Measurements from ENCODE around the gene ASXL2.

ASXL2 gene

GRCh38 chr2:25797620-25798488 is 80.4 kb downstream of the ASXL2 start:
- no peak for TF ChIP-seq GATA3 (IDR thresholded peaks at IDR 0.05; ENCODE audit: low read depth, low read length)
- TF ChIP-seq GATA2 (IDR thresholded peaks at IDR 0.05; ENCODE audit: low read depth, low read length): no peak

GRCh38 chr2:25794544-25795276 is 83.6 kb downstream of the ASXL2 start:
- TF ChIP-seq GATA2 (IDR thresholded peaks at IDR 0.05; ENCODE audit: low read depth, low read length) (no peak), GATA3 (IDR thresholded peaks at IDR 0.05; ENCODE audit: low read depth, low read length) (no peak)

- TF ChIP-seq GATA2 (IDR thresholded peaks at IDR 0.05; ENCODE audit: low read depth, low read length): no peak
- TF ChIP-seq GATA3 (IDR thresholded peaks at IDR 0.05; ENCODE audit: low read depth, low read length): no peak
These were observed 88.1 kb downstream of the ASXL2 start for GRCh38 chr2:25790074-25790790.

GRCh38 chr2:25788457-25788856 is 89.8 kb downstream of the ASXL2 start:
- TF ChIP-seq GATA2 (IDR thresholded peaks at IDR 0.05; ENCODE audit: low read depth, low read length): no peak
- no peak for TF ChIP-seq GATA3 (IDR thresholded peaks at IDR 0.05; ENCODE audit: low read depth, low read length)

GRCh38 chr2:25787020-25787419 is 91.3 kb downstream of the ASXL2 start:
- TF ChIP-seq GATA3 (IDR thresholded peaks at IDR 0.05; ENCODE audit: low read depth, low read length) (no peak), GATA2 (IDR thresholded peaks at IDR 0.05; ENCODE audit: low read depth, low read length) (no peak)

DNA sequence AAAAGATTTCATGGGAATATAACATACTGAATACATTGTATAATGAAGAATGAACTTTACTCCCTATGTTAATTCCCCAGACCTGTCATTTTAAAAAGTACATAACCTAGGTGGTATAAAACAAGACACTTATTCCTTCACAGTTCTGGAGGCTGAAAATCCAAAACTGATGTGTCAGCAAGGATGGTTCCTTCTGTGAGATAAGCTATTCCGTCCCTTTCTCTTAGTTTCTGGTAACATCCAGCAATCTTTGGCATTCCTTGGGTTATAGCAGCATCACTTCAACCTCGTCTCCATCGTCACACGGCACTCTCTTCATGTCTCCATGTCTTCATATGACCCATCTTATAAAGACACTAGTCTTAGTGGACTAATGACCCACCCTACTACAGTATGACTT is 93.9 kb downstream of the ASXL2 start:
- TF ChIP-seq GATA3 (IDR thresholded peaks at IDR 0.05; ENCODE audit: low read depth, low read length) (no peak), GATA2 (IDR thresholded peaks at IDR 0.05; ENCODE audit: low read depth, low read length) (no peak)

DNA sequence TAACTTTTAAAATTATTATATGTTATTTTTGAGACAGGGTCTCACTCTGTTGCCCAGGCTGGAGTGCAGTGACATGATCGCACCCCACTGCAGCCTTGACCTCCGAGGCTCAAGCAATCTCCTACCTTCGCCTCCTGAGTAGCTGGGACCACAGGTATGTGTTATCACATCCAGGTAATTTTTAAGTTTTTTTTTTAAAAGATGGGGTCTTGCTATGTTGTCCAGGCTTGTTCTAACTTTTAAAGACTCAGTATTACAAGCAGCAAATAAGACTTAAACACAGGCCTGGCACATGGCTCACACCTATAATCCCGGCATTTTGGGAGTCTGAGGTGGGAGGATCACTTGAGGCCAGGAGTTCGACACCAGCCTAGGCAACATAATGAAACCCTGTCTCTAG is 101.2 kb downstream of the ASXL2 start:
- TF ChIP-seq GATA3 (IDR thresholded peaks at IDR 0.05; ENCODE audit: low read depth, low read length): no peak
- no peak for TF ChIP-seq GATA2 (IDR thresholded peaks at IDR 0.05; ENCODE audit: low read depth, low read length)

GRCh38 chr2:25772078-25772477 is 106.2 kb downstream of the ASXL2 start:
- no peak for TF ChIP-seq GATA2 (IDR thresholded peaks at IDR 0.05; ENCODE audit: low read depth, low read length)
- no peak for TF ChIP-seq GATA3 (IDR thresholded peaks at IDR 0.05; ENCODE audit: low read depth, low read length)

- TF ChIP-seq GATA3 (IDR thresholded peaks at IDR 0.05; ENCODE audit: low read depth, low read length) (no peak), GATA2 (IDR thresholded peaks at IDR 0.05; ENCODE audit: low read depth, low read length) (no peak)
These were observed 114.7 kb downstream of the ASXL2 start for GRCh38 chr2:25763575-25763974.

DNA sequence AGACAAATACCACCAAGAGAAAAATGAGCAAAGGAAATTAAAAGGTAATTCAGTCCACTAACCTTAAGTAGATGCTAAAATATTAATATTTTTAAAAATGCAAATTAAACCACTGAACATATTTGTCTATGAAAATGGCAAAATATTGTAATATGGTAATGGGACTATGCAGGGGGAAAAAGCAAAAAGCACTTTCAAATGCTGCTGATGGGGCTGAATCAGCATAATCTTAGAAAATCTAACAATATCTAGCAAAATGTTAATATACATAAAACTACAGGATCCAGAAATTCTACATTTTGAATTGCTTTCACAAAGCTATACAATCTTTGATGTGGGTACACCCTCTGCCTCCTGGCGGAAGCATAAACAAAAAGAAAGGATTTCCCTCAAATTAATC is 118.0 kb downstream of the ASXL2 start:
- TF ChIP-seq GATA2 (IDR thresholded peaks at IDR 0.05; ENCODE audit: low read depth, low read length): no peak
- no peak for TF ChIP-seq GATA3 (IDR thresholded peaks at IDR 0.05; ENCODE audit: low read depth, low read length)

DNA sequence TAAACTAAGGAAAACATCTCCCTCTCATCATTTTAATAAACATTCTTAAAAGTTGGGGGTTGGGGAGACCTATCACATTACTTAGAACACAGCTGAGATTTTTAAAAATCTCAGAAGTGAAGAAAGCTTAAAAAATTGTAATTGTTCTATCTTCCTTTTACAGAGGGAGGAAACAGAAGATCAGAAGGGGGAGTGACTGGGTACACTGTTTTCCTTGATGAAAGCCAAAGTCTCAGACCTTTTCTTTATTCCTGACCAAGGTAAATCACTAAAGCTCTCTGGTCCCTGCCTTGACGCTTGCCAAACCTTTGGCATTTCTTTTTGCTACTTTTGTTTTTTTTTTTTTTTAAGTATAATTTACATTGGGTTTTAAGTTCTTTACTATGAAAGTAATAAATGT is 119.9 kb downstream of the ASXL2 start:
- TF ChIP-seq GATA2 (IDR thresholded peaks at IDR 0.05; ENCODE audit: low read depth, low read length): no peak
- TF ChIP-seq GATA3 (IDR thresholded peaks at IDR 0.05; ENCODE audit: low read depth, low read length): no peak

DNA sequence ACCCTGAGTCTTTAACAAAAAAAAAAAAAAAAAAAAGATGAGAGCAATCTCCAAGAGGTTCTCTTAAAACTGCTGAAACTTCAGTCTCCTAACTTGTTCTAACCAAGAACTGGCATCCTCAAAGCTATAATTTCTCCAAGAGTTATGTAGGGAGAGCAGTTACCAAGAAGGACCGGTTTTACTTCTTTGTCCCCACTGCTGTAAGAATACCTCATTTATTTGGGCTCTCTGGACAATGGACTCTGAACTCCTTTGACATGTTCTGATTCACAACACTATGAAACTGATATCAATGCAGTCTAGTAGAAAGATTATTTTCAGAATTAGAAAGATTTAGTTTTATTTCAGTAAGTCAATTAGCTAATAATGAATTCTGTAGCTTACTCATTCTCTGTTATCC is 120.4 kb downstream of the ASXL2 start:
- TF ChIP-seq GATA2 (IDR thresholded peaks at IDR 0.05; ENCODE audit: low read depth, low read length): no peak
- no peak for TF ChIP-seq GATA3 (IDR thresholded peaks at IDR 0.05; ENCODE audit: low read depth, low read length)

DNA sequence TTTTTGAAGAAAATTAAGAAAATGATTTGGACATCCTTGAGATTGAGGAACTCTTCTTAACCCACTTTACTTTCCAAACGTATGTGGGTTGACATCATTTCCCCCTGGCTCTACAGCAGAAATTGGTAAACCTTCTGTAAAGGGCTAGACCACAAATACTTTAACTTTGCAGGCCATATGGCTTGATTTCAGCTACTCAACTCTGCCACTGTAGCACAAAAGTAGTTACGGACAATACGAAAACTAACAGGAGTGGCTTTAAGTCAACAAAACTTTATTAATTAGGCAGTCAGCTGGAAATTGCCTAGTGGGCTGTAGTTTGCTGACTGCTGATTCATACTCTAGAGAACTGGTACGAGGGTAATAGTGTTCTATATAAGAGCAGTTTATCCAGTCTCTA is 121.8 kb downstream of the ASXL2 start:
- TF ChIP-seq GATA2 (IDR thresholded peaks at IDR 0.05; ENCODE audit: low read depth, low read length) (no peak), GATA3 (IDR thresholded peaks at IDR 0.05; ENCODE audit: low read depth, low read length) (no peak)

DNA sequence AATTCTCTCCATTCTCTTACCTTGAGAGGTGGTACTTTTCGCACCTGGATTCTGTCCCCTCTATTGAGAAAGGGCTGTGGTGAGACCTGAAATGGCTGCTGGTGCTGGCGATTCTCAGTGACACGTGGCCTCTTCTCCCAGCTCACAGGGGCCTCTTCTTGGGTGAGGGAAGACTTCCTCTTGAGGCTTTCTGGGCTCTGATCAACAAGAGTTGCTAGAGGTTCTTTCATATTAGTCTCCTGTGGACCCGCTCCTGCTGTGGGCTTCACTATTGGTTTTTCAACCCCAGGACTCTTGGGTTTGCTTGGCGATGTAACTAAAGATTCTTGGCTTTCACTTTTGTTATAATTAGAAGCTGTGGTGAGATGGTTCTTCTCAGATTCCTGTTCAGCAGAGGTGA is 128.6 kb downstream of the ASXL2 start:
- TF ChIP-seq GATA3 (IDR thresholded peaks at IDR 0.05; ENCODE audit: low read depth, low read length) (no peak), GATA2 (IDR thresholded peaks at IDR 0.05; ENCODE audit: low read depth, low read length) (no peak)

Measured in SH-SY5Y (cell line).